GM18498 (cell line): Measurements from ENCODE around the gene SLC24A1.

ENCODE experiments used
- ATAC-seq: cut with Tn5 transposase; IDR thresholded peaks from one replicate; pipeline ENCODE4 v1.9.1; 2021; ENCODE audit warnings: mild to moderate bottlenecking, moderate library complexity; ENCODE audit not compliant: unreplicated experiment

Gene SLC24A1

GRCh38 chr15:65621638-65622037, at the start of gene SLC24A1:
Gene SLC24A1, plus strand, starts transcription at chr15:65621938. Its CDS starts 2,143 bp downstream, at chr15:65624081.
- no peak for ATAC-seq

- no peak for ATAC-seq
These were observed 49.8 kb upstream of the SLC24A1 start for GRCh38 chr15:65571971-65572370.

- ATAC-seq: no peak
These were observed 45.1 kb upstream of the SLC24A1 start for GRCh38 chr15:65576664-65577063.

GRCh38 chr15:65577129-65577996, 44.4 kb upstream of the SLC24A1 start:
- no peak for ATAC-seq

GRCh38 chr15:65578904-65579728, 42.6 kb upstream of the SLC24A1 start:
- ATAC-seq: no peak

- no peak for ATAC-seq
These were observed 42.0 kb upstream of the SLC24A1 start for GRCh38 chr15:65579762-65580161.

- no peak for ATAC-seq
These were observed 41.5 kb upstream of the SLC24A1 start for GRCh38 chr15:65580287-65580686.

GRCh38 chr15:65583701-65584100, 38.0 kb upstream of the SLC24A1 start:
- no peak for ATAC-seq

- ATAC-seq: no peak
These were observed 37.5 kb upstream of the SLC24A1 start for GRCh38 chr15:65584241-65584640.

GRCh38 chr15:65587094-65587493, 34.6 kb upstream of the SLC24A1 start:
- no peak for ATAC-seq

- no peak for ATAC-seq
These were observed 25.8 kb upstream of the SLC24A1 start for GRCh38 chr15:65595960-65596359.

- ATAC-seq: no peak
These were observed 23.3 kb upstream of the SLC24A1 start for GRCh38 chr15:65598468-65598867.

- no peak for ATAC-seq
These were observed 22.1 kb upstream of the SLC24A1 start for GRCh38 chr15:65599677-65600076.

GRCh38 chr15:65603134-65603533, 18.6 kb upstream of the SLC24A1 start:
- ATAC-seq: no peak

- ATAC-seq: no peak
These were observed 18.2 kb upstream of the SLC24A1 start for GRCh38 chr15:65603559-65603958.

- ATAC-seq: peak; percentile 96
These were observed 10.6 kb upstream of the SLC24A1 start, which contains the start of gene INTS14 for GRCh38 chr15:65610871-65611718. Gene INTS14, minus strand, starts transcription at chr15:65611131. Its CDS starts 3,751 bp downstream, at chr15:65607380.

- ATAC-seq: no peak
These were observed 9.7 kb upstream of the SLC24A1 start for GRCh38 chr15:65611888-65612615.

- ATAC-seq: no peak
These were observed 9.2 kb upstream of the SLC24A1 start for GRCh38 chr15:65612616-65612946.

- ATAC-seq: no peak
These were observed 8.6 kb upstream of the SLC24A1 start for GRCh38 chr15:65612949-65613744.
